Measurements from ENCODE around the gene TENM3.

GRCh38 chr4:182828360-182829025 lies 585.3 kb downstream of the TENM3 start:
- TF ChIP-seq CTCF (IDR thresholded peaks at IDR 0.05) (no peak), ZFX (IDR thresholded peaks at IDR 0.05; ENCODE audit: borderline replicate concordance) (no peak)
